Measurements from ENCODE around the gene SH3GLB2.
"Not testable (repeated sequence)": the region's sequence is repeated elsewhere in the genome, so short reads cannot be mapped to it uniquely, and the experiment has no call there.

SH3GLB2 gene

GRCh38 chr9:129036241-129036922 lies 8.3 kb upstream of the SH3GLB2 start, which contains the start of gene MIGA2:
Gene MIGA2, plus strand, starts transcription at chr9:129036626. Its CDS starts 3,969 bp downstream, at chr9:129040595.
- peak; percentile 98 for DNase-seq
- Histone ChIP-seq H3K27ac (peak within 1 kb of the TSS; percentile 16), H3K4me3 (ENCODE audit: low read depth, low read length) (peak within 1 kb of the TSS; percentile 97), H3K36me3 (replicated peaks) (peaks cover 8% of the 10 kb centered on the region), H3K27me3 (replicated peaks) (no peaks in the 10 kb centered on the region)
- no peak for TF ChIP-seq CTCF (IDR thresholded peaks at IDR 0.05; ENCODE audit: low read depth, low read length, missing control alignments)
- in situ Hi-C loops (cut with HindIII; ENCODE audit: low pct_ligation_motif_present, low sequenced_read_pairs): no loop called here

- in situ Hi-C loops (cut with HindIII; ENCODE audit: low pct_ligation_motif_present, low sequenced_read_pairs): not testable (repeated sequence)
These were observed 7.7 kb upstream of the SH3GLB2 start for GRCh38 chr9:129035838-129036237.

GRCh38 chr9:129033216-129033615 lies 5.1 kb upstream of the SH3GLB2 start:
- Histone ChIP-seq H3K27ac (no peak overlapping the region), H3K4me3 (ENCODE audit: low read depth, low read length) (no peak overlapping the region), H3K36me3 (replicated peaks) (no peaks in the 10 kb centered on the region), H3K27me3 (replicated peaks) (no peaks in the 10 kb centered on the region)
- DNase-seq: no peak
- in situ Hi-C loops (cut with HindIII; ENCODE audit: low pct_ligation_motif_present, low sequenced_read_pairs): no loop called here
- no peak for TF ChIP-seq CTCF (IDR thresholded peaks at IDR 0.05; ENCODE audit: low read depth, low read length, missing control alignments)

More at GRCh38 chr9:129035838-129036237, 7.7 kb upstream of the SH3GLB2 start:
- H3K36me3 ChIP-seq (replicated peaks); H3K27me3 ChIP-seq (replicated peaks); H3K27ac ChIP-seq; DNase-seq: not testable (repeated sequence)
- H3K4me3 ChIP-seq (ENCODE audit: low read depth, low read length): peak overlapping the region; percentile 48

- in situ Hi-C loops (cut with HindIII; ENCODE audit: low pct_ligation_motif_present, low sequenced_read_pairs): no loop called here
- no peaks in the 10 kb centered on the region for H3K36me3 ChIP-seq (replicated peaks)
- DNase-seq: no peak
- no peaks in the 10 kb centered on the region for H3K27me3 ChIP-seq (replicated peaks)
- no peak overlapping the region for H3K27ac ChIP-seq
- H3K4me3 ChIP-seq (ENCODE audit: low read depth, low read length): no peak overlapping the region
- TF ChIP-seq CTCF (IDR thresholded peaks at IDR 0.05; ENCODE audit: low read depth, low read length, missing control alignments): no peak
These were observed 4.5 kb upstream of the SH3GLB2 start for GRCh38 chr9:129032541-129033159.

- in situ Hi-C loops (cut with HindIII; ENCODE audit: low pct_ligation_motif_present, low sequenced_read_pairs): no loop called here
- Histone ChIP-seq H3K27ac (no peak overlapping the region), H3K4me3 (ENCODE audit: low read depth, low read length) (no peak overlapping the region), H3K27me3 (replicated peaks) (no peaks in the 10 kb centered on the region), H3K36me3 (replicated peaks) (no peaks in the 10 kb centered on the region)
- TF ChIP-seq CTCF (IDR thresholded peaks at IDR 0.05; ENCODE audit: low read depth, low read length, missing control alignments): no peak
- no peak for DNase-seq
These were observed 3.4 kb upstream of the SH3GLB2 start for GRCh38 chr9:129031514-129031913.

GRCh38 chr9:129030191-129030590 lies 2.1 kb upstream of the SH3GLB2 start:
- H3K36me3 ChIP-seq (replicated peaks): no peaks in the 10 kb centered on the region
- no peak overlapping the region for H3K4me3 ChIP-seq (ENCODE audit: low read depth, low read length)
- TF ChIP-seq CTCF (IDR thresholded peaks at IDR 0.05; ENCODE audit: low read depth, low read length, missing control alignments): no peak
- no peaks in the 10 kb centered on the region for H3K27me3 ChIP-seq (replicated peaks)
- no peak for DNase-seq
- no peak overlapping the region for H3K27ac ChIP-seq
- in situ Hi-C loops (cut with HindIII; ENCODE audit: low pct_ligation_motif_present, low sequenced_read_pairs): no loop called here
